GM21381 (cell line): ENCODE measurements around the gene TTN.

ENCODE experiments used
- ATAC-seq: cut with Tn5 transposase; IDR thresholded peaks from one replicate; pipeline ENCODE4 v1.9.1; 2021; ENCODE audit warnings: mild to moderate bottlenecking, moderate library complexity; ENCODE audit not compliant: unreplicated experiment

Gene TTN

GRCh38 chr2:178819147-178819875, 12.1 kb upstream of the TTN start:
- no peak for ATAC-seq

GRCh38 chr2:178811901-178812300, 4.7 kb upstream of the TTN start:
- no peak for ATAC-seq

- no peak for ATAC-seq
These were observed 3.8 kb upstream of the TTN start for GRCh38 chr2:178811045-178811444.

GRCh38 chr2:178810422-178810821, 3.2 kb upstream of the TTN start:
- ATAC-seq: no peak

GRCh38 chr2:178806543-178806942, 680 bp downstream of the TTN start:
- no peak for ATAC-seq

- ATAC-seq: no peak
These were observed 1.8 kb downstream of the TTN start for GRCh38 chr2:178805457-178805856.

- no peak for ATAC-seq
These were observed 2.4 kb downstream of the TTN start for GRCh38 chr2:178804791-178805190.

- ATAC-seq: no peak
These were observed 6.7 kb downstream of the TTN start for GRCh38 chr2:178800510-178800909.

- ATAC-seq: no peak
These were observed 7.9 kb downstream of the TTN start for GRCh38 chr2:178799305-178799704.

GRCh38 chr2:178796079-178796677, 11.0 kb downstream of the TTN start:
- no peak for ATAC-seq

GRCh38 chr2:178787934-178788333, 19.3 kb downstream of the TTN start:
- ATAC-seq: no peak

GRCh38 chr2:178787155-178787554, 20.1 kb downstream of the TTN start:
- ATAC-seq: no peak

GRCh38 chr2:178783889-178784288, 23.3 kb downstream of the TTN start:
- no peak for ATAC-seq

- no peak for ATAC-seq
These were observed 25.0 kb downstream of the TTN start for GRCh38 chr2:178782236-178782635.

- ATAC-seq: no peak
These were observed 29.6 kb downstream of the TTN start for GRCh38 chr2:178777577-178777976.

GRCh38 chr2:178776751-178777150, 30.5 kb downstream of the TTN start:
- ATAC-seq: no peak

GRCh38 chr2:178775975-178776374, 31.2 kb downstream of the TTN start:
- ATAC-seq: no peak

GRCh38 chr2:178770518-178770917, 36.7 kb downstream of the TTN start:
- ATAC-seq: no peak

- no peak for ATAC-seq
These were observed 39.8 kb downstream of the TTN start for GRCh38 chr2:178767094-178768060.

GRCh38 chr2:178764097-178764496, 43.1 kb downstream of the TTN start:
- ATAC-seq: no peak

- ATAC-seq: peak; percentile 66
These were observed 45.4 kb downstream of the TTN start for GRCh38 chr2:178761759-178762371.
